ENCODE measurements around the gene TLK1.
A peak's percentile ranks its signal among the peaks of the same experiment; 100 is the strongest.
"Not testable (repeated sequence)": the region's sequence is repeated elsewhere in the genome, so short reads cannot be mapped to it uniquely, and the experiment has no call there.

Gene TLK1

DNA sequence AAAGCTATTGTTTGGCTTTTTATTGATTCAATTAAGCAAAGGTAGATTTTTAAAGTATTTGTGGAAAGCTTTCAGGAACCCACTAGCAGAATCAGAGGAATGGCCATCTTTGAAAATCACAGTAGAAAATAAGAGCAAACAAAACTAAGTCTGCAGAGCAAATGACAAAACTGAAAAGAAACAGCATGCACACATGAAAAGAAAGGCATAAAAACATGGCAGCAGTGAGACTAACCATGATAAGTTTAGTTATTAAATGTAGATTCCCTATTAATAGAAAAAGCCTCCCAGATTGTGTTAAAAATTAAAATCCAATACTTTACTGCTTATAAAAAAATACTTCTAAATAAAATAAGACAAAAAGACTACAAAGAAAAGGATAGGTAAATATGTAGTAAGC is 9.1 kb upstream of the TLK1 start:
- TF ChIP-seq CTCF (IDR thresholded peaks at IDR 0.05) (no peak), ZFX (IDR thresholded peaks at IDR 0.05; ENCODE audit: borderline replicate concordance) (no peak)
- no peak overlapping the region for H3K27ac ChIP-seq

- TF ChIP-seq ZFX (IDR thresholded peaks at IDR 0.05; ENCODE audit: borderline replicate concordance) (no peak), CTCF (IDR thresholded peaks at IDR 0.05) (no peak)
- no peak overlapping the region for H3K27ac ChIP-seq
These were observed 8.6 kb upstream of the TLK1 start for GRCh38 chr2:171169333-171169732.

DNA sequence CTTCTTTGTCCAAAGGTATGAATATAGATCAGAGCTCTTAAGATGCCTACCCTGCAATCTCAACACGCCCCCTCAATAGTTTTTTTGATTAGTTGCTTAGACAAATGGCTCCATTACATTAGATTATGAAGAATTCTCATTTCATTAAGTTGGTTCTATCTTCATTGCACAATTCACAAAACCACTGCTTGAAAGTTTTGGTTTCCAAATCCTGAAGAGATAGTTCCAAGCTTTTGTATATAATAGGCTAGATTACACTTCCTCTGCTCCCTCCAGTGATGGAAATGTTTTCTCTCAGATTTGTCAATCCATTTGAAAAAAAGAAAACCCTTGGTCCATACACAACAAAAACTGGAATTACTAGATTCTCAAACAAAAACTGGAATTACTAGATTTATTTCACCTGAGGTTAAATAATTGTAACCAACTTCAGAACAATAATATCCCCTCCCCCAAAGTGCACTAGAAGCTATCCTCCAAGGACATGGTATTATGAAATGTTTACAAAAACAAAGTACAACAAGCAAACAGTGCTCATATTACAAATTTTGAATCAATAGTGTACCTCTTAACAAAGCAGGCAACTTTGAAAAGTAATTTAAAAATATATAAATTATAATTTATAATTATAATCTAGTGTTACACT is 6.8 kb upstream of the TLK1 start:
- H3K27ac ChIP-seq: 0 out of 2 replicates have a peak overlapping the region, but pooled peaks have one; percentile 17
- TF ChIP-seq CTCF (IDR thresholded peaks at IDR 0.05) (no peak), ZFX (IDR thresholded peaks at IDR 0.05; ENCODE audit: borderline replicate concordance) (no peak)

- TF ChIP-seq ZFX (IDR thresholded peaks at IDR 0.05; ENCODE audit: borderline replicate concordance): no peak
- no peak for TF ChIP-seq CTCF (IDR thresholded peaks at IDR 0.05)
- H3K27ac ChIP-seq: 0 out of 2 replicates have a peak overlapping the region, but pooled peaks have one; percentile 17
These were observed 5.8 kb upstream of the TLK1 start for GRCh38 chr2:171166328-171166983.

- H3K27ac ChIP-seq: no peak overlapping the region
- TF ChIP-seq ZFX (IDR thresholded peaks at IDR 0.05; ENCODE audit: borderline replicate concordance) (no peak), CTCF (IDR thresholded peaks at IDR 0.05) (no peak)
These were observed 5.3 kb upstream of the TLK1 start for GRCh38 chr2:171165967-171166327.

GRCh38 chr2:171163261-171163660 is 2.6 kb upstream of the TLK1 start:
- H3K27ac ChIP-seq: no peak overlapping the region
- TF ChIP-seq CTCF (IDR thresholded peaks at IDR 0.05) (no peak), ZFX (IDR thresholded peaks at IDR 0.05; ENCODE audit: borderline replicate concordance) (no peak)

DNA sequence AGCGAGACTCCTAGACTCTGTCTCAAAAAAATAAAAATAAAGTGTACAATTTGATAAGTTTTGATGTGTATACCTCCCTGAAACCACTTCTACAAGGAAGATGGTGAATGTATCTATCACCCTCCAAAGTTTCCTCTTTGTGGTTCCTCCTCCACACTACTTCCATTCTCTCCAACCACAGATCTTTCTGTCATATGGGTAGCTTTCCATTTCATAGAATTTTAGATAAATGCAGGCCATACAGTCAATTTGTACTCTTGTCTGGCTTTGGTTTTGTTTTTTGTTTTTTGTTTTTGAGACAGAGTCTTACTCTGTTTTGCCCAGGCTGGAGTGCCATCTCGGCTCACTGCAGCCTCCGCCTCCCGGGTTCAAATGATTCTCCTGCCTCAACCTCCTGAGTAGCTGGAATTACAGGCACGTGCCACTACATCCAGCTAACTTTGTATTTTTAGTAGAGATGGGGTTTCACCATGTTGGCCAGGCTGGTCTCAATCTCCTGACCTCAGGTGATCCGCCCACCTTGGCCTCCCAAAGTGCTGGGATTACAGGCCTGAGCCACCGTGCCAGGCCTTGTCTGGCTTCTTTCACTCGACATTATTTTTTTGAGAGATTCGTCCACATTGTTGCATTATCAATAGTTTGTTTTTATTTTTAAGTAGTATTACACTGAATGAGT is 2.0 kb upstream of the TLK1 start:
- not testable (repeated sequence) for H3K27ac ChIP-seq

Data from 22Rv1 (cell line).